Liver (tissue), 3 donors: Measurements from ENCODE around the gene KCTD16.

Experiments
- ATF3 ChIP-seq: IDR thresholded peaks from 2 replicates; pipeline ENCODE4 v1.6.1; 2016; ENCODE audit warnings: antibody characterized with exemption
- YY1 ChIP-seq: IDR thresholded peaks from 2 replicates; pipeline ENCODE4 v1.6.1; 2016; ENCODE audit warnings: antibody characterized with exemption, mild to moderate bottlenecking
- TF ChIP-seq, protein P1 (sequence below): fragments of 150-350 bp; IDR thresholded peaks from 2 replicates; pipeline ENCODE4 v1.5.1; 2017; ENCODE audit warnings: improper control_type of control experiment, low read depth, low read length; ENCODE audit not compliant: missing input control
- TF ChIP-seq, protein P2 (sequence below): IDR thresholded peaks from 2 replicates; pipeline ENCODE4 v1.6.1; 2016; ENCODE audit warnings: antibody characterized with exemption, mild to moderate bottlenecking
- TF ChIP-seq, protein P3 (sequence below): IDR thresholded peaks from 2 replicates; pipeline ENCODE4 v1.6.1; 2016; ENCODE audit warnings: antibody characterized with exemption
- donor health status: healthy.
- donor health status: healthy.

- TF ChIP-seq ATF3 (no peak), YY1 (no peak)
- TF ChIP-seq, protein P1, sequence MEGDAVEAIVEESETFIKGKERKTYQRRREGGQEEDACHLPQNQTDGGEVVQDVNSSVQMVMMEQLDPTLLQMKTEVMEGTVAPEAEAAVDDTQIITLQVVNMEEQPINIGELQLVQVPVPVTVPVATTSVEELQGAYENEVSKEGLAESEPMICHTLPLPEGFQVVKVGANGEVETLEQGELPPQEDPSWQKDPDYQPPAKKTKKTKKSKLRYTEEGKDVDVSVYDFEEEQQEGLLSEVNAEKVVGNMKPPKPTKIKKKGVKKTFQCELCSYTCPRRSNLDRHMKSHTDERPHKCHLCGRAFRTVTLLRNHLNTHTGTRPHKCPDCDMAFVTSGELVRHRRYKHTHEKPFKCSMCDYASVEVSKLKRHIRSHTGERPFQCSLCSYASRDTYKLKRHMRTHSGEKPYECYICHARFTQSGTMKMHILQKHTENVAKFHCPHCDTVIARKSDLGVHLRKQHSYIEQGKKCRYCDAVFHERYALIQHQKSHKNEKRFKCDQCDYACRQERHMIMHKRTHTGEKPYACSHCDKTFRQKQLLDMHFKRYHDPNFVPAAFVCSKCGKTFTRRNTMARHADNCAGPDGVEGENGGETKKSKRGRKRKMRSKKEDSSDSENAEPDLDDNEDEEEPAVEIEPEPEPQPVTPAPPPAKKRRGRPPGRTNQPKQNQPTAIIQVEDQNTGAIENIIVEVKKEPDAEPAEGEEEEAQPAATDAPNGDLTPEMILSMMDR = no peak
- TF ChIP-seq, protein P2, sequence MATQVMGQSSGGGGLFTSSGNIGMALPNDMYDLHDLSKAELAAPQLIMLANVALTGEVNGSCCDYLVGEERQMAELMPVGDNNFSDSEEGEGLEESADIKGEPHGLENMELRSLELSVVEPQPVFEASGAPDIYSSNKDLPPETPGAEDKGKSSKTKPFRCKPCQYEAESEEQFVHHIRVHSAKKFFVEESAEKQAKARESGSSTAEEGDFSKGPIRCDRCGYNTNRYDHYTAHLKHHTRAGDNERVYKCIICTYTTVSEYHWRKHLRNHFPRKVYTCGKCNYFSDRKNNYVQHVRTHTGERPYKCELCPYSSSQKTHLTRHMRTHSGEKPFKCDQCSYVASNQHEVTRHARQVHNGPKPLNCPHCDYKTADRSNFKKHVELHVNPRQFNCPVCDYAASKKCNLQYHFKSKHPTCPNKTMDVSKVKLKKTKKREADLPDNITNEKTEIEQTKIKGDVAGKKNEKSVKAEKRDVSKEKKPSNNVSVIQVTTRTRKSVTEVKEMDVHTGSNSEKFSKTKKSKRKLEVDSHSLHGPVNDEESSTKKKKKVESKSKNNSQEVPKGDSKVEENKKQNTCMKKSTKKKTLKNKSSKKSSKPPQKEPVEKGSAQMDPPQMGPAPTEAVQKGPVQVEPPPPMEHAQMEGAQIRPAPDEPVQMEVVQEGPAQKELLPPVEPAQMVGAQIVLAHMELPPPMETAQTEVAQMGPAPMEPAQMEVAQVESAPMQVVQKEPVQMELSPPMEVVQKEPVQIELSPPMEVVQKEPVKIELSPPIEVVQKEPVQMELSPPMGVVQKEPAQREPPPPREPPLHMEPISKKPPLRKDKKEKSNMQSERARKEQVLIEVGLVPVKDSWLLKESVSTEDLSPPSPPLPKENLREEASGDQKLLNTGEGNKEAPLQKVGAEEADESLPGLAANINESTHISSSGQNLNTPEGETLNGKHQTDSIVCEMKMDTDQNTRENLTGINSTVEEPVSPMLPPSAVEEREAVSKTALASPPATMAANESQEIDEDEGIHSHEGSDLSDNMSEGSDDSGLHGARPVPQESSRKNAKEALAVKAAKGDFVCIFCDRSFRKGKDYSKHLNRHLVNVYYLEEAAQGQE = no peak
- TF ChIP-seq, protein P3, sequence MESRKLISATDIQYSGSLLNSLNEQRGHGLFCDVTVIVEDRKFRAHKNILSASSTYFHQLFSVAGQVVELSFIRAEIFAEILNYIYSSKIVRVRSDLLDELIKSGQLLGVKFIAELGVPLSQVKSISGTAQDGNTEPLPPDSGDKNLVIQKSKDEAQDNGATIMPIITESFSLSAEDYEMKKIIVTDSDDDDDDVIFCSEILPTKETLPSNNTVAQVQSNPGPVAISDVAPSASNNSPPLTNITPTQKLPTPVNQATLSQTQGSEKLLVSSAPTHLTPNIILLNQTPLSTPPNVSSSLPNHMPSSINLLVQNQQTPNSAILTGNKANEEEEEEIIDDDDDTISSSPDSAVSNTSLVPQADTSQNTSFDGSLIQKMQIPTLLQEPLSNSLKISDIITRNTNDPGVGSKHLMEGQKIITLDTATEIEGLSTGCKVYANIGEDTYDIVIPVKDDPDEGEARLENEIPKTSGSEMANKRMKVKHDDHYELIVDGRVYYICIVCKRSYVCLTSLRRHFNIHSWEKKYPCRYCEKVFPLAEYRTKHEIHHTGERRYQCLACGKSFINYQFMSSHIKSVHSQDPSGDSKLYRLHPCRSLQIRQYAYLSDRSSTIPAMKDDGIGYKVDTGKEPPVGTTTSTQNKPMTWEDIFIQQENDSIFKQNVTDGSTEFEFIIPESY = no peak
Measured at GRCh38 chr5:144206141-144206540, 35.5 kb downstream of the KCTD16 start.
